H1 (cell line): Measurements from ENCODE around the gene PDE3A.
A peak's percentile ranks its signal among the peaks of the same experiment; 100 is the strongest.

ENCODE experiments used
- ASH2L ChIP-seq: fragments of 200-600, 300-600 bp; sonication (generic); IDR thresholded peaks from one replicate; pipeline ENCODE4 v1.7.1; 2017; ENCODE audit warnings: low read length
- ATF2 ChIP-seq: IDR thresholded peaks from 2 replicates; pipeline ENCODE4 v1.6.1; 2012; ENCODE audit warnings: low read length, inconsistent platforms
- ATF3 ChIP-seq: IDR thresholded peaks from 2 replicates; pipeline ENCODE4 v1.6.1; 2011; ENCODE audit warnings: low read depth, mild to moderate bottlenecking, low read length; ENCODE audit not compliant: insufficient read depth
- BRCA1 ChIP-seq: IDR thresholded peaks from 2 replicates; pipeline ENCODE4 v1.6.1; 2012; ENCODE audit warnings: low read depth, low read length, improper control_type of control experiment
- CHD2 ChIP-seq: IDR thresholded peaks from 2 replicates; pipeline ENCODE4 v1.6.1; 2012; ENCODE audit warnings: low read length, improper control_type of control experiment
- CTCF ChIP-seq, 3 experiments: IDR thresholded peaks; 1 replicate in 2 of 3; 2 replicates in 1 of 3; pipeline versions ENCODE4 v1.5.1 to v1.6.1; 2011; ENCODE audit warnings: low read length in 3 of 3, mild to moderate bottlenecking in 3 of 3, inconsistent platforms in 2 of 3, low read depth in 1 of 3, moderate library complexity in 1 of 3; ENCODE audit not compliant: insufficient read depth in 1 of 3; ENCODE audit errors: control extremely low read depth in 1 of 3
- EGR1 ChIP-seq: IDR thresholded peaks from 2 replicates; pipeline ENCODE4 v1.6.1; 2011; ENCODE audit warnings: low read depth, low read length, borderline replicate concordance
- EP300 ChIP-seq, 2 experiments: IDR thresholded peaks; 1 replicate in 1 of 2; 2 replicates in 1 of 2; pipeline ENCODE4 v1.6.1; 2011 to 2012; ENCODE audit warnings: low read depth in 2 of 2, low read length in 2 of 2, mild to moderate bottlenecking in 2 of 2, borderline replicate concordance in 1 of 2, inconsistent platforms in 1 of 2, moderate library complexity in 1 of 2
- EZH2 ChIP-seq: fragments of 200-600 bp; sonication (generic); IDR thresholded peaks from 2 replicates; pipeline ENCODE4 v1.7.1; 2012; ENCODE audit warnings: low read depth, mild to moderate bottlenecking, moderate library complexity, low read length, inconsistent platforms; ENCODE audit not compliant: severe bottlenecking
- GABPA ChIP-seq: IDR thresholded peaks from 2 replicates; pipeline ENCODE4 v1.6.1; 2011; ENCODE audit warnings: mild to moderate bottlenecking, low read length, moderate library complexity, borderline replicate concordance; ENCODE audit not compliant: insufficient read depth
- HDAC6 ChIP-seq: IDR thresholded peaks from one replicate; pipeline ENCODE4 v1.7.1; 2012; ENCODE audit warnings: low read depth, mild to moderate bottlenecking, inconsistent platforms, low read length, moderate library complexity
- MAFK ChIP-seq: IDR thresholded peaks from 2 replicates; pipeline ENCODE4 v1.6.1; 2012; ENCODE audit warnings: low read depth, mild to moderate bottlenecking, improper control_type of control experiment, low read length
- MAX ChIP-seq: IDR thresholded peaks from 2 replicates; pipeline ENCODE4 v1.6.1; 2012; ENCODE audit warnings: inconsistent platforms
- RAD21 ChIP-seq, 2 experiments: IDR thresholded peaks in 1 of 2; conservative IDR thresholded peaks in 1 of 2; 2 replicates each; pipeline ENCODE4 v1.6.1; 2011; ENCODE audit warnings: low read depth in 2 of 2, low read length in 2 of 2, improper control_type of control experiment in 1 of 2, inconsistent platforms in 1 of 2, mild to moderate bottlenecking in 1 of 2, moderate library complexity in 1 of 2

- no peak for TF ChIP-seq MAFK
- TF ChIP-seq CTCF (IDR thresholded peaks at IDR 0.05; ENCODE audit: control extremely low read depth in 1 of 3, insufficient read depth in 1 of 3, low read depth in 1 of 3, low read length in 3 of 3) = no peak
- peak; percentile 48 for TF ChIP-seq EZH2
- peak; percentile 40; the same call in 1 of the 2 replicates for TF ChIP-seq EGR1
- TF ChIP-seq MAX = no peak; the same call in 1 of the 2 replicates
- no peak for TF ChIP-seq CHD2
- TF ChIP-seq HDAC6 = no peak
- no peak for TF ChIP-seq GABPA
- peak; percentile 49 for TF ChIP-seq ASH2L
- no peak for TF ChIP-seq ATF2
- TF ChIP-seq EP300 (IDR thresholded peaks at IDR 0.05; ENCODE audit: borderline replicate concordance in 1 of 2, low read depth in 2 of 2, low read length in 2 of 2) = 0 out of 3 replicates have a peak, but pooled peaks of 1 of the 2 experiments have one; percentile 9
- no peak for TF ChIP-seq RAD21 (IDR thresholded peaks at IDR 0.05 in 1 of 2, conservative IDR thresholded peaks at IDR 0.05 in 1 of 2; ENCODE audit: low read depth in 2 of 2, low read length in 2 of 2)
- no peak for TF ChIP-seq BRCA1
- TF ChIP-seq ATF3 = no peak
These were observed 1.1 kb downstream of the PDE3A start for GRCh38 chr12:20369305-20370013.
